Natural killer cell treated with Interleukin-12 subunit alpha and Interleukin-12 subunit beta and Interleukin-15 and Interleukin-18, amount 100 ng/mL, for 72 hours (primary cell): Measurements from ENCODE around the gene RASAL3. TPM values are rescaled to one million over a fixed set of nuclear protein-coding genes. Genes with fewer than 3 reads are reported as not detected.

Experiments used
- ATAC-seq, 2 donors: fragments of 150-1000 bp; cut with Tn5 transposase in 1 of 2; sonication (Bioruptor Pico), chemical (Tn5 transposase) in 1 of 2; 2 replicates each; pipeline ENCODE4 v1.10.0; 2021
- DNase-seq: peaks from one replicate; pipeline ENCODE4 v3.0.0; 2022; ENCODE audit warnings: low spot score
- H3K27ac Mint-ChIP-seq, 2 donors: 1 replicate in 1 of 2; 2 replicates in 1 of 2; pipeline ENCODE4 v1.8.0; 2022; ENCODE audit warnings: mixed read lengths in 2 of 2, mild to moderate bottlenecking in 1 of 2, moderate library complexity in 1 of 2
- H3K27me3 Mint-ChIP-seq, 2 donors: 1 replicate in 1 of 2; 2 replicates in 1 of 2; pipeline ENCODE4 v1.8.0; 2022; ENCODE audit warnings: mixed read lengths in 2 of 2
- H3K36me3 Mint-ChIP-seq: one replicate; pipeline ENCODE4 v1.8.0; 2022; ENCODE audit warnings: mixed read lengths
- H3K4me1 Mint-ChIP-seq, 2 donors: 1 replicate in 1 of 2; 2 replicates in 1 of 2; pipeline ENCODE4 v1.8.0; 2022; ENCODE audit warnings: low read depth in 2 of 2, mixed read lengths in 2 of 2, mild to moderate bottlenecking in 1 of 2
- H3K4me3 Mint-ChIP-seq: one replicate; pipeline ENCODE4 v1.8.0; 2022; ENCODE audit warnings: mixed read lengths
- H3K9me3 Mint-ChIP-seq: 2 replicates; pipeline ENCODE4 v1.8.0; 2022; ENCODE audit warnings: mixed read lengths
- total RNA-seq, 2 donors: library from RNA; stranded (reverse); gene quantifications; one replicate each; pipeline ENCODE4 v1.2.3, GENCODE V29; 2022

Gene RASAL3
- total RNA-seq, 2 donors from 2014 or later = 129 to 158 TPM

- ATAC-seq (no peak), DNase-seq (no peak)
- Mint-ChIP-seq H3K27me3 (no peaks in the 10 kb centered on the region), H3K9me3 (no peaks in the 10 kb centered on the region), H3K4me1 (peaks cover 0 to 4% of the 10 kb centered on the region in 2 donors), H3K4me3 (no peak overlapping the region), H3K27ac (no peak overlapping the region), H3K36me3 (no peaks in the 10 kb centered on the region)
Measured at GRCh38 chr19:15439821-15440641, 24.3 kb downstream of the RASAL3 start.

GRCh38 chr19:15439078-15439799 lies 25.1 kb downstream of the RASAL3 start:
- Mint-ChIP-seq H3K9me3 (no peaks in the 10 kb centered on the region), H3K4me3 (no peak overlapping the region), H3K36me3 (no peaks in the 10 kb centered on the region), H3K4me1 (peaks cover 0 to 4% of the 10 kb centered on the region in 2 donors), H3K27ac (no peak overlapping the region), H3K27me3 (no peaks in the 10 kb centered on the region)
- ATAC-seq = no peak
- DNase-seq = no peak

GRCh38 chr19:15438577-15438976 lies 25.8 kb downstream of the RASAL3 start:
- Mint-ChIP-seq H3K4me3 (no peak overlapping the region), H3K9me3 (no peaks in the 10 kb centered on the region), H3K4me1 (peaks cover under 1 to 5% of the 10 kb centered on the region in 2 donors), H3K27me3 (no peaks in the 10 kb centered on the region), H3K36me3 (no peaks in the 10 kb centered on the region), H3K27ac (no peak overlapping the region)
- DNase-seq (no peak), ATAC-seq (no peak)

- Mint-ChIP-seq H3K36me3 (no peaks in the 10 kb centered on the region), H3K27me3 (no peaks in the 10 kb centered on the region), H3K9me3 (no peaks in the 10 kb centered on the region), H3K4me3 (no peak overlapping the region), H3K4me1 (peaks cover 5 to 10% of the 10 kb centered on the region in 2 donors), H3K27ac (no peak overlapping the region)
- ATAC-seq (no peak), DNase-seq (no peak)
Measured at GRCh38 chr19:15438124-15438496, 26.2 kb downstream of the RASAL3 start.

- H3K4me1 Mint-ChIP-seq = peaks cover 8 to 13% of the 10 kb centered on the region in 2 donors
- ATAC-seq (no peak), DNase-seq (no peak)
- no peaks in the 10 kb centered on the region for H3K9me3 Mint-ChIP-seq
- no peak overlapping the region for H3K4me3 Mint-ChIP-seq
- no peak overlapping the region for H3K27ac Mint-ChIP-seq
- no peaks in the 10 kb centered on the region for H3K27me3 Mint-ChIP-seq
- H3K36me3 Mint-ChIP-seq = no peaks in the 10 kb centered on the region
Measured at GRCh38 chr19:15437355-15438123, 26.8 kb downstream of the RASAL3 start.

GRCh38 chr19:15436826-15437110 lies 27.6 kb downstream of the RASAL3 start:
- Mint-ChIP-seq H3K36me3 (peaks cover 2% of the 10 kb centered on the region), H3K4me1 (peaks cover 10 to 15% of the 10 kb centered on the region in 2 donors), H3K27me3 (no peaks in the 10 kb centered on the region), H3K9me3 (no peaks in the 10 kb centered on the region), H3K4me3 (no peak overlapping the region), H3K27ac (no peak overlapping the region)
- DNase-seq = no peak
- no peak for ATAC-seq

- peaks cover 15 to 21% of the 10 kb centered on the region in 2 donors for H3K4me1 Mint-ChIP-seq
- no peak for DNase-seq
- H3K36me3 Mint-ChIP-seq = peaks cover 6% of the 10 kb centered on the region
- no peaks in the 10 kb centered on the region for H3K27me3 Mint-ChIP-seq
- H3K9me3 Mint-ChIP-seq = no peaks in the 10 kb centered on the region
- no peak overlapping the region for H3K27ac Mint-ChIP-seq
- no peak for ATAC-seq
- H3K4me3 Mint-ChIP-seq = peak overlapping the region; percentile 34
Measured at GRCh38 chr19:15436012-15436825, 28.1 kb downstream of the RASAL3 start.

GRCh38 chr19:15433519-15434069 lies 30.8 kb downstream of the RASAL3 start:
- DNase-seq = no peak
- Mint-ChIP-seq H3K27me3 (no peaks in the 10 kb centered on the region), H3K4me3 (peak overlapping the region; percentile 99), H3K4me1 (peaks cover 22 to 27% of the 10 kb centered on the region in 2 donors), H3K9me3 (no peaks in the 10 kb centered on the region), H3K36me3 (peaks cover 6% of the 10 kb centered on the region), H3K27ac (peak overlapping the region; percentile 95 to 97)
- no peak for ATAC-seq

- H3K4me3 Mint-ChIP-seq = peak overlapping the region; percentile 99
- peak; percentile 97 for DNase-seq
Measured at GRCh38 chr19:15432629-15433518, 31.5 kb downstream of the RASAL3 start.

GRCh38 chr19:15432018-15432494 lies 32.3 kb downstream of the RASAL3 start:
- H3K9me3 Mint-ChIP-seq = no peaks in the 10 kb centered on the region
- H3K27ac Mint-ChIP-seq = peak overlapping the region; percentile 94 to 96
- ATAC-seq (peak in 1 of 2 donors; percentile 34), DNase-seq (no peak)
- peak overlapping the region; percentile 98 for H3K4me3 Mint-ChIP-seq
- H3K36me3 Mint-ChIP-seq = peaks cover 6% of the 10 kb centered on the region
- H3K4me1 Mint-ChIP-seq = peaks cover 25 to 27% of the 10 kb centered on the region in 2 donors
- no peaks in the 10 kb centered on the region for H3K27me3 Mint-ChIP-seq

More at GRCh38 chr19:15432629-15433518, 31.5 kb downstream of the RASAL3 start:
- H3K27me3 Mint-ChIP-seq = no peaks in the 10 kb centered on the region
- H3K9me3 Mint-ChIP-seq = no peaks in the 10 kb centered on the region
- peaks cover 22 to 27% of the 10 kb centered on the region in 2 donors for H3K4me1 Mint-ChIP-seq
- H3K36me3 Mint-ChIP-seq = peaks cover 6% of the 10 kb centered on the region
- H3K27ac Mint-ChIP-seq = peak overlapping the region; percentile 95 to 97
- ATAC-seq = peak; percentile 95 to 96

- H3K27ac Mint-ChIP-seq = peak overlapping the region; percentile 94 to 96
- H3K4me3 Mint-ChIP-seq = peak overlapping the region; percentile 98
- ATAC-seq = no peak
- H3K4me1 Mint-ChIP-seq = peaks cover 26 to 27% of the 10 kb centered on the region in 2 donors
- no peak for DNase-seq
- no peaks in the 10 kb centered on the region for H3K27me3 Mint-ChIP-seq
- H3K9me3 Mint-ChIP-seq = no peaks in the 10 kb centered on the region
- peaks cover 7% of the 10 kb centered on the region for H3K36me3 Mint-ChIP-seq
Measured at GRCh38 chr19:15431396-15432017, 32.8 kb downstream of the RASAL3 start.
